GM15510 (cell line): ENCODE measurements around the gene TP53TG5.

Experiments
- POLR2A ChIP-seq: IDR thresholded peaks from 3 replicates; pipeline ENCODE4 v1.6.1; 2011; ENCODE audit warnings: borderline replicate concordance; ENCODE audit not compliant: insufficient read length; ENCODE audit errors: extremely low read depth

The TP53TG5 gene

GRCh38 chr20:45378191-45378590 is at the start of gene TP53TG5:
Gene TP53TG5, minus strand, starts transcription at chr20:45378325. Its CDS starts 89 bp downstream, at chr20:45378236.
- TF ChIP-seq POLR2A, result no peak

- no peak for TF ChIP-seq POLR2A
Observed at GRCh38 chr20:45427236-45428149, 49.4 kb upstream of the TP53TG5 start.

- TF ChIP-seq POLR2A, result no peak
Observed at GRCh38 chr20:45426320-45427016, 48.3 kb upstream of the TP53TG5 start.

GRCh38 chr20:45425561-45425960 is 47.4 kb upstream of the TP53TG5 start:
- no peak for TF ChIP-seq POLR2A

- no peak for TF ChIP-seq POLR2A
Observed at GRCh38 chr20:45423700-45424099, 45.6 kb upstream of the TP53TG5 start.

- TF ChIP-seq POLR2A, result no peak
Observed at GRCh38 chr20:45420125-45420524, 42.0 kb upstream of the TP53TG5 start.

- TF ChIP-seq POLR2A, result no peak
Observed at GRCh38 chr20:45419188-45420091, 41.3 kb upstream of the TP53TG5 start.

GRCh38 chr20:45416917-45417316 is 38.8 kb upstream of the TP53TG5 start:
- no peak for TF ChIP-seq POLR2A

- TF ChIP-seq POLR2A, result peak; percentile 96
Observed at GRCh38 chr20:45415822-45416637, 37.9 kb upstream of the TP53TG5 start, which contains the start of gene PIGT. Gene PIGT, plus strand, starts transcription at chr20:45416141. Its CDS starts 16 bp downstream, at chr20:45416157.

GRCh38 chr20:45413479-45413878 is 35.4 kb upstream of the TP53TG5 start:
- no peak for TF ChIP-seq POLR2A

GRCh38 chr20:45412653-45413052 is 34.5 kb upstream of the TP53TG5 start:
- TF ChIP-seq POLR2A, result no peak

GRCh38 chr20:45410887-45411286 is 32.8 kb upstream of the TP53TG5 start:
- TF ChIP-seq POLR2A, result no peak

GRCh38 chr20:45409521-45410272 is 31.6 kb upstream of the TP53TG5 start:
- no peak for TF ChIP-seq POLR2A
